Measurements from ENCODE around the gene HCN1.

DNA sequence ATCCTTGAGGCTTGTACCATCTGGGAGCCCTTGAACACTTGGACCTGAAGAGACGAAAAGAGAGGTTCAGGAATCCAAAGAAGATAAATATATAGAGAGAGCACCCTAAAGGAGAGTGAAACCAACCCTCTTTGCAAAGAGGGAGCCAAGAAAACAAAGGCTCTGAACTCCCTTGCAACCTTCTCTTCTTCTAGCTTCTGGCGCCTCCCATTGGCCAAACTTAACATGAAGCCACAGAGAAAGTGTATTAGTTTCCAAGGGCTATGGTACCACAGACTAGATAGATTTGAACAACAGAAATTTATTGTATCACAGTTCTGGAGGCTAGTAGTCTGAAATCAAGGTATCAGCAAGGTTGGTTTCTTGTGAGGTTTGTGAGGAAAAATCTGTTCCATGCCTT, 175.1 kb downstream of the HCN1 start:
- TF ChIP-seq POLR2A (IDR thresholded peaks at IDR 0.05) = no peak
- TF ChIP-seq, protein P1, sequence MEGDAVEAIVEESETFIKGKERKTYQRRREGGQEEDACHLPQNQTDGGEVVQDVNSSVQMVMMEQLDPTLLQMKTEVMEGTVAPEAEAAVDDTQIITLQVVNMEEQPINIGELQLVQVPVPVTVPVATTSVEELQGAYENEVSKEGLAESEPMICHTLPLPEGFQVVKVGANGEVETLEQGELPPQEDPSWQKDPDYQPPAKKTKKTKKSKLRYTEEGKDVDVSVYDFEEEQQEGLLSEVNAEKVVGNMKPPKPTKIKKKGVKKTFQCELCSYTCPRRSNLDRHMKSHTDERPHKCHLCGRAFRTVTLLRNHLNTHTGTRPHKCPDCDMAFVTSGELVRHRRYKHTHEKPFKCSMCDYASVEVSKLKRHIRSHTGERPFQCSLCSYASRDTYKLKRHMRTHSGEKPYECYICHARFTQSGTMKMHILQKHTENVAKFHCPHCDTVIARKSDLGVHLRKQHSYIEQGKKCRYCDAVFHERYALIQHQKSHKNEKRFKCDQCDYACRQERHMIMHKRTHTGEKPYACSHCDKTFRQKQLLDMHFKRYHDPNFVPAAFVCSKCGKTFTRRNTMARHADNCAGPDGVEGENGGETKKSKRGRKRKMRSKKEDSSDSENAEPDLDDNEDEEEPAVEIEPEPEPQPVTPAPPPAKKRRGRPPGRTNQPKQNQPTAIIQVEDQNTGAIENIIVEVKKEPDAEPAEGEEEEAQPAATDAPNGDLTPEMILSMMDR (IDR thresholded peaks at IDR 0.05) = peak in 1 of 6 experiments; percentile 11
